Stimulated activated naive CD4-positive, alpha-beta T cell (primary cell): ENCODE data around the gene CUZD1.
"Not testable (repeated sequence)": the region's sequence is repeated elsewhere in the genome, so short reads cannot be mapped to it uniquely, and the experiment has no call there.

Experiments used
- DNase-seq, 6 experiments: peaks; one replicate each; lab custom pipeline; 2025; lab: John Stamatoyannopoulos, UW

Gene CUZD1, protein sequence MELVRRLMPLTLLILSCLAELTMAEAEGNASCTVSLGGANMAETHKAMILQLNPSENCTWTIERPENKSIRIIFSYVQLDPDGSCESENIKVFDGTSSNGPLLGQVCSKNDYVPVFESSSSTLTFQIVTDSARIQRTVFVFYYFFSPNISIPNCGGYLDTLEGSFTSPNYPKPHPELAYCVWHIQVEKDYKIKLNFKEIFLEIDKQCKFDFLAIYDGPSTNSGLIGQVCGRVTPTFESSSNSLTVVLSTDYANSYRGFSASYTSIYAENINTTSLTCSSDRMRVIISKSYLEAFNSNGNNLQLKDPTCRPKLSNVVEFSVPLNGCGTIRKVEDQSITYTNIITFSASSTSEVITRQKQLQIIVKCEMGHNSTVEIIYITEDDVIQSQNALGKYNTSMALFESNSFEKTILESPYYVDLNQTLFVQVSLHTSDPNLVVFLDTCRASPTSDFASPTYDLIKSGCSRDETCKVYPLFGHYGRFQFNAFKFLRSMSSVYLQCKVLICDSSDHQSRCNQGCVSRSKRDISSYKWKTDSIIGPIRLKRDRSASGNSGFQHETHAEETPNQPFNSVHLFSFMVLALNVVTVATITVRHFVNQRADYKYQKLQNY

DNA sequence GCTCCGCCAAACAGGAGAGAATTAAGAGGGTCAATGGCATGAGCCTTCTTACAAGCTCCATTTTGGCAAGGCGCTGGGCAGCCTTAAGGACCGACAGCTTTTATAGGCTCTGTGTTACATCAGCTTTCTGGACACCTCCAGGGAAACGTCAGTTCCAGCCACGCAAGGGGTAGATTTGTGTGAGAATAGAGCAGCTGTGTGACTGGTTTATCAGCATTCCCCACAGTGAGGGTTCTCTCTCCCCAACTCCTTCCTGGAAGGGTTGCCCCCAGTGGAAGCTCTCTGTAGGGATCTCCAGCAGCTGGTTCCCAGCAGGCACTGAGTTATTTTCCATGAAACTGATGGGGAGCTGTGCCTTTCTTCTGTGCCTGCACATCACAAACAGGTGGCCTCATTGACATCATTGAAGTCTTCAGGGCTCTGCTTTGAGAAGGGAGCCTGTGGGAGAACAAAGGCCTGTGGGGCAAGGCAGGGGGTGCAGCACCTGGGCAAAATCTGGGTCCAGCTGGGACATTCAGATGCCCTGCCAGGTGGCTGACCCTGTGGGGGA lies at the start of gene CUZD1:
CUZD1 (minus strand) TSS at position 75 of the 550 bp plus-strand sequence; CDS start at position 61, 14 bp downstream.
- no peak for DNase-seq

- no peak for DNase-seq
Measured at GRCh38 chr10:122894261-122894944, 48.7 kb upstream of the CUZD1 start.

GRCh38 chr10:122884166-122884565 lies 38.5 kb upstream of the CUZD1 start:
- DNase-seq = no peak

- DNase-seq = no peak
Measured at GRCh38 chr10:122882766-122883165, 37.1 kb upstream of the CUZD1 start.

DNA sequence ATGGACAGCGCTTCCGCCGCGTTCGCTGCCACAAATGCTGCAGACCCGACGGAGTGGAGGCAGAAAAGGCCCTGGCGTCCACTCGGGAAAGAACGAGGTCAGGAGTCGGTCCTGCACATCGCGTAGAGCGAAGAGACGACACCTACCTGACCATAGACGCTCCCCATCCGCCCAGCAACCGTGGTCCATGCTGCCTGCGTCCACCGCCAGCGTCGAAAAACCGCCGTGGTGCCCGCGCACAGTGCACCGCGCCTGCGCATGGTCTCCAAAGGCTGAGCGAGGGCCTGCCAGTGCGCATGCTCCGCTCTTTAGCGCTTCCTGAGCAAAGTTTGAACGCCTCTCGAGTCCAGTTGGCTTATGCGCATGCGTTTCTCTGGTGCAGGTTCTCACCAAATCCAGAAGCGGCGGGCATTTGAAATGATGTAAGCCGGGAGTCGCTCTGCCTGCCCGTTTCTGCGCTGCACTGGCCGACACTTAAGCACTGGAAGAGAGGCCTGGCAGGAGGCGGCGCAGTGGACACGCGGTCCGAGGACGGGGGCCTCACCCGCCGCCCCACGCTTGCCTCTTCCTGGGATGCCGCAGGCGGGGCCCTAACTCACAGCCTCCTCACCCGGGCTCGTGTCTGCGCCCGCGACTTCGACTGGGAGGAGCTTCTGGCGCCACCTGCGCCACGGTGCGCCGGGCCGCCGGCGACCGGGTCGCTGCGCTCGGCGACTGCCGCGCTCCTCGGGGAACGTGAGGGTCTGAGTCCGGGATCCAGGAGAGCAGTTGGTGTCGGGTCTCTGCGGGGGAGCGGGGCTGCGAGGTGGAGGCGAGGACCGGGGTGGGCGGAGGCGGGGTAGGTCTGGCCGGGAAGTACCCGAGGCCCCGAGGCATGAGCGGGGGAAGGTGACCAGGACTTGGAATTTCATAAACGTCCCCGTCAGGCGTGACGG lies 33.9 kb upstream of the CUZD1 start, which contains the start of gene FAM24B:
FAM24B (minus strand) TSS at position 243 of the 935 bp plus-strand sequence. CDS start 29,066 bp downstream, outside the sequence.
- peak; percentile 81 to 95 (median 94) for DNase-seq

DNA sequence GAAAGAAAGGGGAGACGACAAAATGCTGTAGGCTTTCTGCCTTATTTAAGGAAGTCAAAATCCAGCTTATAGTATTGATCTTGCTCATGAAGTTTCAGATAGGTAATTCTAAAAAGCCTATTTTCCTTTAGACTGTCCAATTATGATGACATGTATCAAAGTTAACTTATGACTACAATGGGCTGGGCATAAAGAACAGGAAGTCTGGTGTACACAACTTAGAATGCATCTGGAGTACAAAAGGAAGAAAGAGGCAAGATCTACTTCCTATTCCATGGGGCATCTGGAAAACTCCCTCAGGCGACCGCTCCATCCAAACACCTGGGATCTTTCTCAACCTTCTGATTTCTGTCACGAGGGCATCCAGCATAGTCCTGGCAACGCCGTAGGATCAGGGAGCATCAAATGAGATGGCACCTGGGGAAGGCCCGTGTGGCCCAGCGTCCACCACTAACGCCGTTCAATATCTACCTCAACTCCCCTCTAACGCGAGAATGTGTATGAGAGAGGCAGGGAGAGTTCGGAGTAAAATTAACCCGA lies 33.2 kb upstream of the CUZD1 start:
- DNase-seq = peak in 1 of 6 experiments; percentile 52

DNA sequence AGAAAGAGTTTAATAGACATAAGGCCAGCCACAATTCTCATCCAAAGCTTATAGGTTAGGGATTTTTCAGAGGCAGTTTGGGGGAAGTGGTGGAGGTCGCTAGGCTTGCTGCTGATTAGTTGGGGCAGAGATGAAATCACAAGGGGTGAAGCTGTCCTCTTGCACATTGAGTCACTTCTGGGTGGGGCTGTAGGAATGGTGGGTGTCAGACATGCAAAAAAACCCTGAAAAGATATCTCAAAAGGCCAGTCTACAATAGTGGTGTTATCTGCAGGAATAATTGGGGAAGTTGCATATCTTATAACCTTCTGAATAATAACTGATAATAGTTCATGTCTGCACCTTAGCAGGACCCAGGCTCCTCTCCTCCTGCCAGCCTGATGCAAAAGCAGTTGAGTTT lies 31.6 kb upstream of the CUZD1 start:
- no peak for DNase-seq

GRCh38 chr10:122876467-122876855 lies 30.8 kb upstream of the CUZD1 start:
- no peak for DNase-seq

DNA sequence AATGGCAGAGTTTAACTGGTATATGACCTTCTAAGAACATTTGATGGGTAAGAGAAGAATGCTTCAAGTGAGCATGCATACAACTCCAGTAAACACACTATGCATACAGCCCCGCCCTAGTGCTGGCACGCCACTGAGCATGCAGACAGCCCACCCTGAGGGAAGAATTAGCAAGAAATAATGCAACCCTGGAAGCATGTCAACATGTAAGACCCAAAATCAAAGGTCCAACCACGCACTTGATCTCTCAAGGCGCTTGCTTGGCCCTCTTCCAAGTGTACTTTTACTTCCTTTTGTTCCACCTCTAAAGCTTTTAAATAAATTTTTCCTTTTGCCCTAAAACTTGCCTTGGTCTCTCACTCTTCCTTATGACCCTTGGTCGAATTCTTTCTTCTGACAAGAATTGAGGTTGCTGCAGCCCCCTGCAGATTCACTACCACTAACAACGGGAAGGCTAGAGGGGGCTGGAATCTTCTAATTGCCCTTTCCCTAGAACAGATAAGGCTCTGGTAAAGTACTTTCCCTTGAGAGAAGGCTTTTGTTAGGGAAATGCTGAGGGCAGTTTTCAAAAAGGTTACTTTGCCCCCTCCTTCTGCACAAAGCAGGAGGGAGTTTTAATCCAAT lies 30.3 kb upstream of the CUZD1 start:
- DNase-seq = no peak

DNA sequence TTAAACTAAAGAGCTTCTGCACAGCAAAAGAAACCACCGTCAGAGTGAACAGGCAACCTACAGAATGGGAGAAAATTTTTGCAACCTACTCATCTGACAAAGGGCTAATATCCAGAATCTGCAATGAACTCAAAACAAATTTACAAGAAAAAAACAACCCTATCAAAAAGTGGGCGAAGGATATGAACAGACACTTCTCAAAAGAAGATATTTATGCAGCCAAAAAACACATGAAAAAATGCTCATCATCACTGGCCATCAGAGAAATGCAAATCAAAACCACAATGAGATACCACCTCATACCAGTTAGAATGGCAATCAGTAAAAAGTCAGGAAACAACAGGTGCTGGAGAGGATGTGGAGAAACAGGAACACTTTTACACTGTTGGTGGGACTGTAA lies 26.3 kb upstream of the CUZD1 start:
- DNase-seq = not testable (repeated sequence)

DNA sequence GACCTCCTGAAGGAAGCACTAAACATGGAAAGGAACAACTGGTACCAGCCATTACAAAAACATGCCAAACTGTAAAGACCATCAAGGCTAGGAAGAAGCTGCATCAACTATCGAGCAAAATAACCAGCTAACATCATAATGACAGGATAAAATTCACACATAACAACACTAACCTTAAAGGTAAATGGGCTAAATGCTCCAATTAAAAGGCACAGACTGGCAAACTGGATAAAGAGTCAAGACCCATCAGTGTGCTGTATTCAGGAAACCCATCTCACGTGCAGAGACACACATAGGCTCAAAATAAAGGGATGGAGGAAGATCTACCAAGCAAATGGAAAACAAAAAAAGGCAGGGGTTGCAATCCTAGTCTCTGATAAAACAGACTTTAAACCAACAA lies 23.1 kb upstream of the CUZD1 start:
- not testable (repeated sequence) for DNase-seq

DNA sequence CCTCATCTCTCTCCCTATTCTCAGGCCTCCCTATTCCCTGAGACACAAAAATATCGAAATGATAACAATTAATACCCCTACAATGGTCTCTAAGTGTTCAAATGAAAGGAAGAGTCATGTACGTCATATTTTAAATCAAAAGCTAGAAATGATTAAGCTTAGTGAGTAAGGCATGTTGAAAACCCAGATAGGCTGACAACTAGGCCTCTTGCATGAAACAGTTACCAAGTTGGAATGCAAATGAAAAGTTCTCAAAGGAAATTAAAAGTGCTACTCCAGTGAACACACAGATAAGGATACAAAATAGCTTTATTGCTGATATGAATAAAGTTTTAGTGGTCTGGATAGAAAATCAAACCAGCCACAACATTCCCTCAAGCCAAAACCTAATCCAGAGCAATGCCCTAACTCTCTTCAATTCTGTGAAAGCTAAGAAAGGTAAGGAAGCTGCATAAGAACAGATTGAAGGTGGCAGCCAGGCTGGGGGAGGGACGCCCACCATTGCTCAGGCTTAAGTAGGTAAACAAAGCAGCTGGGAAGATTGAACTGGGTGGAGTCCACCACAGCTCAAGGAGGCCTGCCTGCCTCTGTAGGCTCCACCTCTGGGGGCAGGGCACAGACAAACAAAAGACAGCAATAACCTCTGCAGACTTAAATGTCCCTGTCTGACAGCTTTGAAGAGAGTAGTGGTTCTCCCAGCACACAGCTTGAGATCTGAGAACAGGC lies 21.3 kb upstream of the CUZD1 start:
- DNase-seq = not testable (repeated sequence)

DNA sequence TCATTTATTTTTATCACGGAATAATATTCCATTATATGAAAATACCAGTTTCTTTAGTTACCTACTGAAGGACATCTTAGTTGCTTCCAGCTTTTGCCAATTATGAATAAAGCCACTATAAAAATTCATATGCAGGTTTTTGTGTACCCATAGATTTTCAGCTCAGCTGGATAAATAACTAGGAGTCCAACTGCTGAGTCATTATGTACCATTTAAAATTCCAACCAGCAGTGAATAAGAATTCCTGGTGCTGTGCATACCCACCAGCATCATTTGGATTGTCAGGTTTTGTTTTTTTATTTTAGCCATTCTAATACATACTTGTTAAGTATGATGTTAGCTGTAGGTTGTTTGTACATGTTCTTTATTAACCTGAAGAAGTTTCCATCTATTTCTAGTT lies 19.2 kb upstream of the CUZD1 start:
- DNase-seq = no peak

DNA sequence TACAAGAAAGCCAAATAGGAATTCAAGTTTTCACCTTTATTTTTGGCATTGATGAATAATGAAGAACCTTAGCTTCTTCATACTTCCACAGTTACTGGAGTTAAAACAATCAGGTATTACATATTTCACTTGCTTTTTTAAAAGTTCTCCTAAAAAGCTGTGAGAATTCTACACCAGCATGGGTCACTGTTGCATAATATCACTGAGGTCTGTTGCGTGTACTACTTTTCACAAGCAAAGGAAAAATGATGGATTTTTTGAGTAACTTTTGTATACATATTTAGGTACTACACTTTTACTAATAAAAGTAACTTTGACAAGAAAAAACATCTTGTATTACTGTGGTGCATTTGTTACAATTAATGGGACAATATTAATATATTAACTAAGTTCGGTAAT lies 18.5 kb upstream of the CUZD1 start:
- DNase-seq = no peak

GRCh38 chr10:122863216-122864193 lies 17.8 kb upstream of the CUZD1 start:
- no peak for DNase-seq

- no peak for DNase-seq
Measured at GRCh38 chr10:122861711-122862161, 16.1 kb upstream of the CUZD1 start.

DNA sequence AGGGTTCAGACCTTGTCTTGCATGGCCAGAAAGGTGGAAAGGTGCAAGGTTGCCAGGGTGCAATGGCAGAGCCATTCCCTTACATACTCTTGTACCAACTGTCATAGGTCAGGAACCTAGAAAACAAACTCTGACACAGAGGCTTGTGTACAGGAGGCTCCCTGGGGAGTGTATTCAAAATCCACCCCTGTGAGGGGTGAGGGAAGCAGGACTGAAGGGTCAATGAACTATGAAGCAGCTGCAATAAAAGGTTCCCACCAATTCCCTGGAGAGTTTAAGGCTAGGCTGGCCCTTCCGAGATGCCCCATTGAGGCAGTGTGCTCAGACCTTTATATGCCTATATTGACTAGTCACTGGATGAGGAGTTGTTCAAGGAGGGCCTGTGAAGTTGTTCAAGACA lies 13.9 kb upstream of the CUZD1 start:
- no peak for DNase-seq

- DNase-seq = not testable (repeated sequence)
Measured at GRCh38 chr10:122858042-122858441, 12.4 kb upstream of the CUZD1 start.

- DNase-seq = no peak
Measured at GRCh38 chr10:122856902-122857301, 11.2 kb upstream of the CUZD1 start.
